SKM-1 treated with dmso at 0.1 percent for 144 hours (cell line): ENCODE results near the gene NEMP1.
"Not testable (repeated sequence)": the region's sequence is repeated elsewhere in the genome, so short reads cannot be mapped to it uniquely, and the experiment has no call there.

ENCODE experiments used
- DNase-seq: peaks from one replicate; lab custom pipeline; 2025; ENCODE audit not compliant: unreplicated experiment; lab: John Stamatoyannopoulos, UW

NEMP1 gene

GRCh38 chr12:57031138-57031725, 47.4 kb downstream of the NEMP1 start:
- DNase-seq: no peak

- no peak for DNase-seq
Observed at GRCh38 chr12:57029457-57029856, 49.1 kb downstream of the NEMP1 start.

GRCh38 chr12:57027805-57028153, 50.8 kb downstream of the NEMP1 start:
- no peak for DNase-seq

GRCh38 chr12:57027011-57027804, 51.4 kb downstream of the NEMP1 start:
- no peak for DNase-seq

GRCh38 chr12:57025196-57025595, 53.4 kb downstream of the NEMP1 start:
- DNase-seq: no peak

GRCh38 chr12:57022324-57022723, 56.3 kb downstream of the NEMP1 start:
- not testable (repeated sequence) for DNase-seq

GRCh38 chr12:57019983-57020719, 58.4 kb downstream of the NEMP1 start:
- DNase-seq: no peak

GRCh38 chr12:57018906-57019305, 59.7 kb downstream of the NEMP1 start:
- DNase-seq: no peak

GRCh38 chr12:57018353-57018752, 60.2 kb downstream of the NEMP1 start:
- not testable (repeated sequence) for DNase-seq

GRCh38 chr12:57016348-57016747, 62.2 kb downstream of the NEMP1 start, which contains the start of gene TAC3:
TAC3 (minus strand) TSS chr12:57016529; CDS start chr12:57015797, 732 bp downstream.
- no peak for DNase-seq

GRCh38 chr12:57012600-57013465, 65.8 kb downstream of the NEMP1 start:
- DNase-seq: no peak

- no peak for DNase-seq
Observed at GRCh38 chr12:57011438-57012424, 66.9 kb downstream of the NEMP1 start.

- no peak for DNase-seq
Observed at GRCh38 chr12:57010627-57011247, 67.9 kb downstream of the NEMP1 start.

- DNase-seq: no peak
Observed at GRCh38 chr12:57009949-57010626, 68.5 kb downstream of the NEMP1 start.

- DNase-seq: peak; percentile 40
Observed at GRCh38 chr12:57008178-57008577, 70.4 kb downstream of the NEMP1 start.

GRCh38 chr12:57006809-57007475, 71.6 kb downstream of the NEMP1 start:
- DNase-seq: no peak

GRCh38 chr12:57005980-57006808, 72.4 kb downstream of the NEMP1 start, which contains the start of gene ZBTB39:
ZBTB39 (minus strand) TSS chr12:57006546; CDS start chr12:57004917, 1,629 bp downstream.
- peak; percentile 13 for DNase-seq
